ENCODE results near the gene TMX3. TPM values are rescaled to one million over a fixed set of nuclear protein-coding genes. Genes with fewer than 3 reads are reported as not detected.

TMX3 gene
- total RNA-seq, 4 donors from 2014 or later = 38.4 to 72.2 (median 48.8) TPM

- TF ChIP-seq, protein P1, sequence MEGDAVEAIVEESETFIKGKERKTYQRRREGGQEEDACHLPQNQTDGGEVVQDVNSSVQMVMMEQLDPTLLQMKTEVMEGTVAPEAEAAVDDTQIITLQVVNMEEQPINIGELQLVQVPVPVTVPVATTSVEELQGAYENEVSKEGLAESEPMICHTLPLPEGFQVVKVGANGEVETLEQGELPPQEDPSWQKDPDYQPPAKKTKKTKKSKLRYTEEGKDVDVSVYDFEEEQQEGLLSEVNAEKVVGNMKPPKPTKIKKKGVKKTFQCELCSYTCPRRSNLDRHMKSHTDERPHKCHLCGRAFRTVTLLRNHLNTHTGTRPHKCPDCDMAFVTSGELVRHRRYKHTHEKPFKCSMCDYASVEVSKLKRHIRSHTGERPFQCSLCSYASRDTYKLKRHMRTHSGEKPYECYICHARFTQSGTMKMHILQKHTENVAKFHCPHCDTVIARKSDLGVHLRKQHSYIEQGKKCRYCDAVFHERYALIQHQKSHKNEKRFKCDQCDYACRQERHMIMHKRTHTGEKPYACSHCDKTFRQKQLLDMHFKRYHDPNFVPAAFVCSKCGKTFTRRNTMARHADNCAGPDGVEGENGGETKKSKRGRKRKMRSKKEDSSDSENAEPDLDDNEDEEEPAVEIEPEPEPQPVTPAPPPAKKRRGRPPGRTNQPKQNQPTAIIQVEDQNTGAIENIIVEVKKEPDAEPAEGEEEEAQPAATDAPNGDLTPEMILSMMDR (IDR thresholded peaks at IDR 0.05) = no peak
- no peak for TF ChIP-seq POLR2A (IDR thresholded peaks at IDR 0.05)
- H3K9me3 ChIP-seq = no peaks in the 10 kb centered on the region
- no peaks in the 10 kb centered on the region for H3K27me3 ChIP-seq
- no peak overlapping the region for H3K4me3 ChIP-seq (replicated peaks in 1 of 3)
- 94 to 97% methylated on average over 4 of the region's 4 CpGs for WGBS, 2 donors
- H3K36me3 ChIP-seq = peaks cover 3 to 4% of the 10 kb centered on the region in 2 donors
- no peak overlapping the region for H3K27ac ChIP-seq
- H3K4me1 ChIP-seq = no peaks in the 10 kb centered on the region
- intact Hi-C loops (cut with DNase I) = no loop called here
- DNase-seq = no peak
Observed at GRCh38 chr18:68701353-68701752, 13.6 kb downstream of the TMX3 start.

- Histone ChIP-seq H3K27ac (no peak overlapping the region), H3K4me1 (no peaks in the 10 kb centered on the region), H3K9me3 (no peaks in the 10 kb centered on the region), H3K36me3 (peaks cover 8 to 12% of the 10 kb centered on the region in 2 donors), H3K27me3 (no peaks in the 10 kb centered on the region), H3K4me3 (replicated peaks in 1 of 3) (no peak overlapping the region)
- no peak for TF ChIP-seq POLR2A (IDR thresholded peaks at IDR 0.05)
- TF ChIP-seq, protein P1 (IDR thresholded peaks at IDR 0.05) = no peak
- intact Hi-C loops (cut with DNase I) = no loop called here
- DNase-seq = no peak
- WGBS, 2 donors = 97% methylated on average over 1 of the region's 1 CpG
Observed at GRCh38 chr18:68699043-68699442, 15.9 kb downstream of the TMX3 start.

DNA sequence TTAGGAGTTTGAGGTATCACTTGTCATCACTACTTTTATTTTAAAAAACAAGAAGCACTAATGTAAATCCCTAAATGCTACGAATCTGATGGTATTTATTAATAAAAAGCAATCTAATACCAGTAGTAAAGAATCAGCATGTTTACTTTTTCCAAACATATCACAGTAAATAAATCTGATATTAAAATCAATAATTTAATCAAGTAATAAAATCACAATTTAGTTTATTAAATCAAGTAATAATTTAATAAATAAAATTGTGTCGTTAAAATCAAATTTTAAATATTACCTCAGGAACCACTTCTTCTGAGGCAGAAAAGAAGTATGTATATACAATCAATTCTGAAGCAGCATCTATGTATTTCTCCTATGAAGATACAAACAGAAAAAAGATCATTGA is 18.0 kb downstream of the TMX3 start:
- peaks cover 19 to 20% of the 10 kb centered on the region in 2 donors for H3K36me3 ChIP-seq
- WGBS, 2 donors = 97 to 98% methylated on average over 2 of the region's 2 CpGs
- DNase-seq = no peak
- no peak for TF ChIP-seq POLR2A (IDR thresholded peaks at IDR 0.05)
- TF ChIP-seq, protein P1 (IDR thresholded peaks at IDR 0.05) = no peak
- H3K4me3 ChIP-seq (replicated peaks in 1 of 3) = no peak overlapping the region
- intact Hi-C loops (cut with DNase I) = no loop called here
- no peaks in the 10 kb centered on the region for H3K4me1 ChIP-seq
- no peaks in the 10 kb centered on the region for H3K27me3 ChIP-seq
- no peaks in the 10 kb centered on the region for H3K9me3 ChIP-seq
- H3K27ac ChIP-seq = no peak overlapping the region

DNA sequence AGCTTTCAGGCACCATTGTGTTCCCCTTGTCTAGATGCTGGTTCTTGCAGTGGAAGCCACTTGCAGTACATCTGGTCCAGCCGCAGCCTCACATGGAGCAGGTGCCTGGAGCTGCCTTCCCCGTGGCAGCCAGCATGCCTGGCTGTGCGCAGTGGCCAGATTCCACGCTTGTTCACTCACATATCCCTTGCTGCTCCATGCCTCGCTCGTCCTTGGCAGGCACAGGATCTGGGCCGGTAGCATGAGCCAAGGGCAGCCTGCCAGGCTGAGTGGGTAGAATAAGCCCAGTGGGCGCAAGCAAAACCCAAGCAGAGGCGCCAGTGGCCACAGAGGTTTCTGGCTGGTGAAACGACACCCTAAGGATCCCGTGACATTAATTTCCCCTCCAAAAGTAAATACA is 20.6 kb downstream of the TMX3 start:
- no peaks in the 10 kb centered on the region for H3K27me3 ChIP-seq
- DNase-seq = no peak
- H3K4me1 ChIP-seq = no peaks in the 10 kb centered on the region
- H3K4me3 ChIP-seq (replicated peaks in 1 of 3) = no peak overlapping the region
- no peak for TF ChIP-seq POLR2A (IDR thresholded peaks at IDR 0.05)
- TF ChIP-seq, protein P1 (IDR thresholded peaks at IDR 0.05) = no peak
- H3K36me3 ChIP-seq = peaks cover 21 to 27% of the 10 kb centered on the region in 2 donors
- intact Hi-C loops (cut with DNase I) = no loop called here
- WGBS, 2 donors = 89 to 98% methylated on average over 9 to 11 of the region's 11 CpGs
- H3K27ac ChIP-seq = no peak overlapping the region
- H3K9me3 ChIP-seq = no peaks in the 10 kb centered on the region

DNA sequence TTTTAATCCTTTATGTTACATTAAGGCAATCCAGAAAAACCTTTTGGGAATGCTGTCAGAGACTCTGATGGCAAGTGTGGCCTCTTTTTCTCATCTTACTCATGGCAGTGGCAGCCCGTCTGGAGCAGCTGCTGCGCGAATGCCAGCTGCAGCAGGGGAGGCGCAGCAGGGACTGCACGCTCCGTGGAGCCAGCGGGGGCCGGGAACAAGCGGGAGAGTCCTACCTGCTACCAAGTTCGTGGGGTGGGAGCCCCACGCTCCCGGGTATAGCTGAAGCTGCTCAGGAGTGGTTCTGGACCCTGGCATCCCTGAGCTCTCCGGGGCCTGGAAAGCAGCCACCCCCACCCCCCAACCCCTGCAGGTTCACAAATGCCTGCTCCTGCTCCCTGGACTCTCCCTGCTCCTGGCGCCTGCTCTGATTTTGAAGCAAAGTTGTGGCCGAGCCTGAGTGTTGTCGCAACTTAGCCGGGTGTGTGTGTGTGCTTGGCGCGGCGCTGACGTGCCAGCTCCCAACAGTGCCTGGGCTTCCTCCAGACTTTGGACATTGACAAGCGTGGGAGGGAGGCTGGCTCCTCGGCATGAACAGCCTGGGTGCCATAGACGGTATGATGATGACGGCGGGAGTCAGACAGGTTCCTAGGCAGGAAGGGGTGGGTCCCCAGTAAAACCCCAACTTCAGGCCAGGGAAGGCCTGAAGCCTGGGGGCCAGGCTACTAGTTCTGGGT is 21.7 kb downstream of the TMX3 start:
- Histone ChIP-seq H3K27me3 (no peaks in the 10 kb centered on the region), H3K9me3 (no peaks in the 10 kb centered on the region), H3K36me3 (peaks cover 21 to 27% of the 10 kb centered on the region in 2 donors), H3K4me1 (no peaks in the 10 kb centered on the region), H3K27ac (no peak overlapping the region), H3K4me3 (replicated peaks in 1 of 3) (no peak overlapping the region)
- TF ChIP-seq POLR2A (IDR thresholded peaks at IDR 0.05) = no peak
- TF ChIP-seq, protein P1 (IDR thresholded peaks at IDR 0.05) = no peak
- no peak for DNase-seq
- intact Hi-C loops (cut with DNase I) = no loop called here
- WGBS, 2 donors = 96 to 97% methylated on average over 13 to 22 of the region's 26 CpGs

Data from thyroid gland (tissue), 4 donors.